ENCODE results near the gene CFAP97D2.
"Not testable (repeated sequence)": the region's sequence is repeated elsewhere in the genome, so short reads cannot be mapped to it uniquely, and the experiment has no call there.

Gene CFAP97D2

DNA sequence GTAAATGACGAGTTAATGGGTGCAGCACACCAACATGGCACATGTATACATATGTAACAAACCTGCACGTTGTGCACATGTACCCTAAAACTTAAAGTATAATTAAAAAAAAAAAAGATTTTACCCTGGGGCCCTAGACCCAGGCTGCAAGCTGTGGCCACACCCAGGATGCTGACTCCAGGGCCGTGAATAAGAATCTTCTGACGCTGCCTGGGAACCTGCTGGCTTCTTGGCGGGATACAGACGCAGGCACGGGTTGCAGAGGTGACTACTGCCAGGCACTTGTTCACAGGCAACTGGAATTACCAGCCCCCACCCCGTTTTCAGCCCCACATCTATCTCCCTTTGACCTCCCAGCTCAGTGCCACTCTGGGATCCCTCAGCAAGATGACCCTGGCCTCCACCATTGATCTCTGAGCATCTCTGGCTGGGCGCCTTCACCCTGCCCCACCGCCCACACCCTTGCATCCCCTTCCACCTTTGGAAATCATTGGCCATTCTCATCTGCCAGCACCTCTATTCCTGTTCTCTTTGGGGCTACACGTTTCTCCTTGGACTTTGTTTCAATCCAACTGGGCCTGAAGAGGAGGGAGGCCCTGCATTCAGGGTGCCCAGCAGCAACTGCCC is 21.1 kb upstream of the CFAP97D2 start:
- TF ChIP-seq, protein P1, sequence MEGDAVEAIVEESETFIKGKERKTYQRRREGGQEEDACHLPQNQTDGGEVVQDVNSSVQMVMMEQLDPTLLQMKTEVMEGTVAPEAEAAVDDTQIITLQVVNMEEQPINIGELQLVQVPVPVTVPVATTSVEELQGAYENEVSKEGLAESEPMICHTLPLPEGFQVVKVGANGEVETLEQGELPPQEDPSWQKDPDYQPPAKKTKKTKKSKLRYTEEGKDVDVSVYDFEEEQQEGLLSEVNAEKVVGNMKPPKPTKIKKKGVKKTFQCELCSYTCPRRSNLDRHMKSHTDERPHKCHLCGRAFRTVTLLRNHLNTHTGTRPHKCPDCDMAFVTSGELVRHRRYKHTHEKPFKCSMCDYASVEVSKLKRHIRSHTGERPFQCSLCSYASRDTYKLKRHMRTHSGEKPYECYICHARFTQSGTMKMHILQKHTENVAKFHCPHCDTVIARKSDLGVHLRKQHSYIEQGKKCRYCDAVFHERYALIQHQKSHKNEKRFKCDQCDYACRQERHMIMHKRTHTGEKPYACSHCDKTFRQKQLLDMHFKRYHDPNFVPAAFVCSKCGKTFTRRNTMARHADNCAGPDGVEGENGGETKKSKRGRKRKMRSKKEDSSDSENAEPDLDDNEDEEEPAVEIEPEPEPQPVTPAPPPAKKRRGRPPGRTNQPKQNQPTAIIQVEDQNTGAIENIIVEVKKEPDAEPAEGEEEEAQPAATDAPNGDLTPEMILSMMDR (IDR thresholded peaks at IDR 0.05; ENCODE audit: low read depth, low read length), result no peak
- DNase-seq (ENCODE audit: low read depth, low spot score), result no peak
- H3K4me3 ChIP-seq (ENCODE audit: low read depth, low read length), result no peak overlapping the region
- in situ Hi-C loops (cut with HindIII; ENCODE audit: low sequenced_read_pairs), result no loop called here

DNA sequence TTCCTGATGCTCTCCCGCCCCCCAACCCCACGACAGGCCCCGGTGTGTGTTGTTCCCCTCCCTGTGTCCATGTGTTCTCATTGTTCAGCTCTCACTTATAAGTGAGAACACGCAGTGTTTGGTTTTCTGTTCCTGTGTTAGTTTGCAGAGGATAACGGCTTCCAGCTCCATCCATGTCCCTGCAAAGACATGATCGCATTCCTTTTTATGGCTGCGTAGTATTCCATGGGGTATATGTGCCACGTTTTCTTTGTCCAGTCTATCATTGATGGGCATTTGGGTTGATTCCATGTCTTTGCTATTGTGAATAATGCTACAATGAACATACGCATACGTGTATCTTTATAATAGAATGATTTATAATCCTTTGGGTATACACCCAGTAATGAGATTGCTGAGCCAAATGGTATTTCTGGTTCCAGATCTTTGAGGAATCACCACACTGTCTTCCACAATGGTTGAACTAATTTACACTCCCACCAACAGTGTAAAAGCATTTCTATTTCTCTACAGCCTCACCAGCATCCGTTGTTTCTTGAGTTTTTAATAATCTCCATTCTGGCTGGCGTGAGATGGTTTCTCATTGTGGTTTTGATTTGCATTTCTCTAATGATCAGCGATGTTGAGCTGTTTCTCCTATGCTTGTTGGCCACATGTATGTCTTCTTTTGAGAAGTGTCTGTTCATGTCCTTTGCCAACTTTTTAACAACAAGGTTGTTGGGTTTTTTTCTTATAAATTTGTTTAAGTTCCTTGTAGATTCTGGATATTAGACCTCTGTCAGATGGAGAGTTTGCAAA is 20.0 kb upstream of the CFAP97D2 start:
- in situ Hi-C loops (cut with HindIII; ENCODE audit: low sequenced_read_pairs); DNase-seq (ENCODE audit: low read depth, low spot score); H3K4me3 ChIP-seq (ENCODE audit: low read depth, low read length): not testable (repeated sequence)

DNA sequence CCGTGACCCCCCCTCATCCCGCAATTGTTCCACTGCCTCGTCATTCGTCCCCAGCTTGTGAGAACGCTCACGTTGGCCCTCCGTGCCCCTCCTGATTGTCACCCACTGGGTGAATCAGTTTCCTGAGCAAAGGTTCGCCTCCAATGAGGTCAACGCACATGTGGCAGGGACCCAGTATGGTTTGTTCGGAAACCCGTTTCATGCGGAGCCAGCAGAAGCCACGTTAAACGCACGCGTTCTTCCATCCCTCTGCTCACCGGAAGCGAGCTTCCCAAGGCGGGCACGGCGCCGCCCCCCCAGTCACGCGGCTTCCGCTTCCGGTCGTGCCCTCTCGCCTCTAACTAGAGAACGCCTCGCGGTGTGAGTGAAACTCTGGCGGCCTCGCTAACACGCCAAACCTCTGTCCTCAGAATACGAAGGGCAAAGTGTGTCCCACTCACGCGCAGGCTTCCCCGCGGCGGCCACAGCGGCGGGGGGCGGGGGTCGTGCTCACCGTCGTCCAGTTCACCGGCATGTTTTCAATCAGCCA is 18.0 kb upstream of the CFAP97D2 start:
- TF ChIP-seq, protein P1 (IDR thresholded peaks at IDR 0.05; ENCODE audit: low read depth, low read length), result no peak
- in situ Hi-C loops (cut with HindIII; ENCODE audit: low sequenced_read_pairs), result no loop called here
- DNase-seq (ENCODE audit: low read depth, low spot score), result no peak
- H3K4me3 ChIP-seq (ENCODE audit: low read depth, low read length), result no peak overlapping the region

DNA sequence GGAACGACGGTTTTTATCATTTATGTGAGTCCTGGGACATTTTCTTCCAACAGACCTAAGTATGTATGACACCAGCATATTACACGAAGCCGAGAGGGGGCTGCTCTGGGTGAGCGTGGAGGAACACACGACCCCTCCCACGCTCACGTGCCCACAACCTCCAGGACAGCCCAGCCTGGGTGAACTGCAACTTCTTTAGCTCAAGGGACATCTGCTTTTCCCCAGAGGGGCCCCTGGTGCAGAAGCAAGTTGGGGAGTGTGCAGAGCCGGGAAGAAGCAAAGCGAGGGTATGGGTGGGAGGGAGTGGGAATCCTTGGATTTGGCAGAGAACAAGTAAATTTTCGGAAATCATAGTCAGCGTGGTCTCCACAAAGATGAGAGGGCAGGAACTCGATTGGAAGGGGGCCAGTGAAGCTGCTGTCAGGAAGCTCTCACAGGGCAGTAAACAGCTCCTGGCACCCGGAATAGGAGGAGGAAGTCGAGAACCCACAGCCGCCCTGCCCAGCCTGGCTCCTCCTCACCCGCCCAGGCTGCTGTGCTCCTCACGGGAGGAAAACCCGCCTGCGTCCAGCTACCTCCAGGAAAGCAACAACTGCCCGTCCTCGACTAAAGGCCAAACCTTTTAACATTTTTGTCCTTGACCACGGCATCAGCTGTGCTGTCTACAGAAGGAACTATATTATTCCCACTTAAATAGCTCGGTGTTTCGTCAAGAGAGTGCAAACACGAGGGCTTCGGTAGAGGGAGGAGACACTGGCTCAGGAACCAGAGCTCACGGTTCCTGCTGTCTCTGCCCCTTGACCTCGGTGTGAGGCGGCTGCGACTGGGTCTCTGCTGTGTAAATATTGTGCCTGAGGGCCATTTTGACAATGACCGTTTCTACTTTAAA is 17.2 kb upstream of the CFAP97D2 start:
- TF ChIP-seq, protein P1 (IDR thresholded peaks at IDR 0.05; ENCODE audit: low read depth, low read length), result no peak
- DNase-seq (ENCODE audit: low read depth, low spot score), result no peak
- in situ Hi-C loops (cut with HindIII; ENCODE audit: low sequenced_read_pairs), result no loop called here
- H3K4me3 ChIP-seq (ENCODE audit: low read depth, low read length), result no peak overlapping the region

DNA sequence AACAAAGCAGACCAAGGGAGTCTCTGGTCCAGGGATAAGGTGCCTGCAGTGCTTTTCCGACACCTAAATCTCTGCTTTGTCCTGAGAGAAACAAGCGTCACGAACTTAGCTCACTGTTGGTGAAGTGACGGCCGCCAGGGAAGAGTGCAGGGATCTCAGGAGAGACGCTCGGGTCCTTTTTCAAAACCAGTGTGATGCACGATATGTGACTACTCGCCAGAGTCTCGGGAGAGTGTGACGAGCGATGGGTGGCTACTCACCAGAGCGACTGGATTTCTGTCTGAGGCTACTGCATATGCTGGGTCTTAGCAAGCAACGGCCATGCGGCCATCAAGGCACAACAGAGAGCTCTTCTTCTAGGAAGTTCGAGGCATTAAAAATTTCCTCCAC is 16.5 kb upstream of the CFAP97D2 start:
- in situ Hi-C loops (cut with HindIII; ENCODE audit: low sequenced_read_pairs), result no loop called here
- no peak overlapping the region for H3K4me3 ChIP-seq (ENCODE audit: low read depth, low read length)
- TF ChIP-seq, protein P1 (IDR thresholded peaks at IDR 0.05; ENCODE audit: low read depth, low read length), result no peak
- DNase-seq (ENCODE audit: low read depth, low spot score), result no peak

DNA sequence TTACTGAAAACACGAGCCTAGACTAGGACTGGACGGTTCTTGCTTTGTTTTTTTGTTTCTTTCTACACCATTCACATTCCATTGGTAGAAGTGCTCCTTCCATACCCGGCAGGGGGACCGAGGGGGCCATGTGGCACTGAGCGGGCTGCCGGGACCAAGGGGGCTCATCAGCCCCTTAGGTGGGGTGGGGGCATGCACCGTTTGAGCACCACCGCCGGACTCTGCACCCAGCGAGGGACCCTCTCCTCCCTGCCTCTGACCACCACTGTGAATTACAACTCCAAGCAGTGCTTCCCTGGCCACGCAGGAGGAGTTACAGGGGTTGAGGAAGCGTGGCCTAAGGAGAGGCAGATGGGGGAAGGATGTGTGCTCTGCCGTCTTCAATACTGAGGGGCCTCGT is 15.0 kb upstream of the CFAP97D2 start:
- TF ChIP-seq, protein P1 (IDR thresholded peaks at IDR 0.05; ENCODE audit: low read depth, low read length), result no peak

More for the DNA sequence above, 15.0 kb upstream of the CFAP97D2 start:
- no peak overlapping the region for H3K4me3 ChIP-seq (ENCODE audit: low read depth, low read length)
- no peak for DNase-seq (ENCODE audit: low read depth, low spot score)
- in situ Hi-C loops (cut with HindIII; ENCODE audit: low sequenced_read_pairs), result no loop called here
